A549 (cell line): Measurements from ENCODE around the gene KCNN3.

Experiments used
- TF ChIP-seq, protein P1 (sequence below): fragments of >200 bp; sonication (Bioruptor Twin); formaldehyde crosslinking; IDR thresholded peaks from 3 replicates; pipeline ENCODE4 v1.5.1; 2016
- TF ChIP-seq, protein P2 (sequence below): fragments of 200-600 bp; sonication (generic); IDR thresholded peaks from 2 replicates; pipeline ENCODE4 v1.6.1; 2016; ENCODE audit warnings: antibody characterized with exemption, mild to moderate bottlenecking, moderate library complexity

DNA sequence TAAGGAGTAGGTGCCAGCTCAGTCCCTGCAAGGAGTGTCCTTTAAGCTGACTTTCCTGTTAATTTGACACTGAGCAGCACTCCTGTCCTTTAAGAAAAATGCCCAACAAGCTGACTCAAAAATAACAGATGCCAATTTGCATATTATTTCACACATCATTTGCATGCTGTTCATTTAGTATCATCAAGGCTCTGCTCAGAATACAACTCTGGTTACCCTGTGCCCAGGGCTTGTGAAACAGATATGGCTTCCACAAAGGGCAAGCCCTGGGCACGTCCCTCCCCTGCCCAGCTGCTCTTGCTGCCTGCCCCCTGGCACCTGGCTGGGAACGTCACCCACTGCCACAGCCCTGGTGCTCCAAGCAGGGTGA lies 10.3 kb downstream of the KCNN3 start:
- TF ChIP-seq, protein P1, sequence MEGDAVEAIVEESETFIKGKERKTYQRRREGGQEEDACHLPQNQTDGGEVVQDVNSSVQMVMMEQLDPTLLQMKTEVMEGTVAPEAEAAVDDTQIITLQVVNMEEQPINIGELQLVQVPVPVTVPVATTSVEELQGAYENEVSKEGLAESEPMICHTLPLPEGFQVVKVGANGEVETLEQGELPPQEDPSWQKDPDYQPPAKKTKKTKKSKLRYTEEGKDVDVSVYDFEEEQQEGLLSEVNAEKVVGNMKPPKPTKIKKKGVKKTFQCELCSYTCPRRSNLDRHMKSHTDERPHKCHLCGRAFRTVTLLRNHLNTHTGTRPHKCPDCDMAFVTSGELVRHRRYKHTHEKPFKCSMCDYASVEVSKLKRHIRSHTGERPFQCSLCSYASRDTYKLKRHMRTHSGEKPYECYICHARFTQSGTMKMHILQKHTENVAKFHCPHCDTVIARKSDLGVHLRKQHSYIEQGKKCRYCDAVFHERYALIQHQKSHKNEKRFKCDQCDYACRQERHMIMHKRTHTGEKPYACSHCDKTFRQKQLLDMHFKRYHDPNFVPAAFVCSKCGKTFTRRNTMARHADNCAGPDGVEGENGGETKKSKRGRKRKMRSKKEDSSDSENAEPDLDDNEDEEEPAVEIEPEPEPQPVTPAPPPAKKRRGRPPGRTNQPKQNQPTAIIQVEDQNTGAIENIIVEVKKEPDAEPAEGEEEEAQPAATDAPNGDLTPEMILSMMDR: no peak
- TF ChIP-seq, protein P2, sequence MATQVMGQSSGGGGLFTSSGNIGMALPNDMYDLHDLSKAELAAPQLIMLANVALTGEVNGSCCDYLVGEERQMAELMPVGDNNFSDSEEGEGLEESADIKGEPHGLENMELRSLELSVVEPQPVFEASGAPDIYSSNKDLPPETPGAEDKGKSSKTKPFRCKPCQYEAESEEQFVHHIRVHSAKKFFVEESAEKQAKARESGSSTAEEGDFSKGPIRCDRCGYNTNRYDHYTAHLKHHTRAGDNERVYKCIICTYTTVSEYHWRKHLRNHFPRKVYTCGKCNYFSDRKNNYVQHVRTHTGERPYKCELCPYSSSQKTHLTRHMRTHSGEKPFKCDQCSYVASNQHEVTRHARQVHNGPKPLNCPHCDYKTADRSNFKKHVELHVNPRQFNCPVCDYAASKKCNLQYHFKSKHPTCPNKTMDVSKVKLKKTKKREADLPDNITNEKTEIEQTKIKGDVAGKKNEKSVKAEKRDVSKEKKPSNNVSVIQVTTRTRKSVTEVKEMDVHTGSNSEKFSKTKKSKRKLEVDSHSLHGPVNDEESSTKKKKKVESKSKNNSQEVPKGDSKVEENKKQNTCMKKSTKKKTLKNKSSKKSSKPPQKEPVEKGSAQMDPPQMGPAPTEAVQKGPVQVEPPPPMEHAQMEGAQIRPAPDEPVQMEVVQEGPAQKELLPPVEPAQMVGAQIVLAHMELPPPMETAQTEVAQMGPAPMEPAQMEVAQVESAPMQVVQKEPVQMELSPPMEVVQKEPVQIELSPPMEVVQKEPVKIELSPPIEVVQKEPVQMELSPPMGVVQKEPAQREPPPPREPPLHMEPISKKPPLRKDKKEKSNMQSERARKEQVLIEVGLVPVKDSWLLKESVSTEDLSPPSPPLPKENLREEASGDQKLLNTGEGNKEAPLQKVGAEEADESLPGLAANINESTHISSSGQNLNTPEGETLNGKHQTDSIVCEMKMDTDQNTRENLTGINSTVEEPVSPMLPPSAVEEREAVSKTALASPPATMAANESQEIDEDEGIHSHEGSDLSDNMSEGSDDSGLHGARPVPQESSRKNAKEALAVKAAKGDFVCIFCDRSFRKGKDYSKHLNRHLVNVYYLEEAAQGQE: no peak
